Measurements from ENCODE around the gene CPNE2. TPM values are rescaled to one million over a fixed set of nuclear protein-coding genes. Genes with fewer than 3 reads are reported as not detected.

Gene CPNE2
- total RNA-seq, 1 donor from 2014 or later: 3.4 TPM

DNA sequence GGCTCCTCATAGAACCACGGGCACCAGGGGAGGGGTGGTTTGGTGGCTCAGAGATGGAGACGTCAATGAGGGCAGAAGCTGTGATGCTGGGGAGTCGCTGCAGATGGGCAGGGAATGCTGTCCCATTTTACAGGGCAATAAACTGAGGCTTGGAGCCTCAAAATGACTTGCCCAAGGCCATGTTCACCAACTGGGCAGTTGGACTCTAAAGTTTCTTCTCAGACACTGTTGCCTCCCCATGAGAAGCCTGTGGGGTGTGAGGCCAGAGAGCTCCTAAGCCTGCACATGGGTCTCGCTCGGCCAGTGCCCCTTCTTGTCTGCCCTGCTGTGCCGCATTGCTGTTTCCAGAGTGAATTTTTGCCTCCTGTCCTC, 38.6 kb downstream of the CPNE2 start:
- Mint-ChIP-seq H3K27ac (ENCODE audit: unreplicated experiment) (no peak overlapping the region), H3K36me3 (ENCODE audit: unreplicated experiment) (no peaks in the 10 kb centered on the region), H3K27me3 (ENCODE audit: unreplicated experiment) (peaks cover 5% of the 10 kb centered on the region), H3K4me1 (ENCODE audit: low read depth, unreplicated experiment) (no peaks in the 10 kb centered on the region), H3K9me3 (ENCODE audit: unreplicated experiment) (peaks cover 4% of the 10 kb centered on the region), H3K4me3 (ENCODE audit: unreplicated experiment) (no peak overlapping the region)
- TF ChIP-seq, protein P1, sequence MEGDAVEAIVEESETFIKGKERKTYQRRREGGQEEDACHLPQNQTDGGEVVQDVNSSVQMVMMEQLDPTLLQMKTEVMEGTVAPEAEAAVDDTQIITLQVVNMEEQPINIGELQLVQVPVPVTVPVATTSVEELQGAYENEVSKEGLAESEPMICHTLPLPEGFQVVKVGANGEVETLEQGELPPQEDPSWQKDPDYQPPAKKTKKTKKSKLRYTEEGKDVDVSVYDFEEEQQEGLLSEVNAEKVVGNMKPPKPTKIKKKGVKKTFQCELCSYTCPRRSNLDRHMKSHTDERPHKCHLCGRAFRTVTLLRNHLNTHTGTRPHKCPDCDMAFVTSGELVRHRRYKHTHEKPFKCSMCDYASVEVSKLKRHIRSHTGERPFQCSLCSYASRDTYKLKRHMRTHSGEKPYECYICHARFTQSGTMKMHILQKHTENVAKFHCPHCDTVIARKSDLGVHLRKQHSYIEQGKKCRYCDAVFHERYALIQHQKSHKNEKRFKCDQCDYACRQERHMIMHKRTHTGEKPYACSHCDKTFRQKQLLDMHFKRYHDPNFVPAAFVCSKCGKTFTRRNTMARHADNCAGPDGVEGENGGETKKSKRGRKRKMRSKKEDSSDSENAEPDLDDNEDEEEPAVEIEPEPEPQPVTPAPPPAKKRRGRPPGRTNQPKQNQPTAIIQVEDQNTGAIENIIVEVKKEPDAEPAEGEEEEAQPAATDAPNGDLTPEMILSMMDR (IDR thresholded peaks at IDR 0.05; ENCODE audit: partially characterized antibody, unreplicated experiment): no peak
- no peak for DNase-seq

DNA sequence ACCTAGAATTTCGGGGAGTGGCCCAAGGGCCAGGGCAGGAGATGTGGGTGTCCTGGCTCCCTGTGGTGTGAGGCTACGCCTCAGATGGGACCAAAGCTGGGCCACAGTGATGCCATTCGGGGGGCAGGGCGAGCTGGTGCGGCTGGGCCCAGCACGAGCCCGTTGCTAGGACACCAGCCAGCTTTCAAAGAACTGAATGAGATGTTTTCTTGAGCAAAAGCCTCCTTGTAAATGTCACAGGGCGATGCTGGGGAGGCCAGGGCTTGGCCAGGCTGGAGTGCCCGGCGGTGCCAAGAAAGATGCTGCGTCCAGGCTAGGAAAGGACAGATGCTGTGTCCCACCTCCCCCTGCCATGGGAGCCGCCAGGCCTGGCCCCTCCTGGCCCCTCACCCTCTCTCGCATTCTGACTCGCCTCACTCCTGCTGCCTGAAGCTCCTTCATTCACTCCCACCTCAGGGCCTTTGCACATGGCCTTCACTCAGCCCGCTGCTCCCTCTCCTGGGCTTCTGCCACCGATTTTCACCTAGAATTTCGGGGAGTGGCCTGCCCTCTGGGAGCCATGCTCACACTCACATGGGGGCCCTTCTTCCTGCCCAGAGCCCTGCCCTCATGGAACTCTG, 39.1 kb downstream of the CPNE2 start:
- H3K4me1 Mint-ChIP-seq (ENCODE audit: low read depth, unreplicated experiment): no peaks in the 10 kb centered on the region
- no peak for DNase-seq
- TF ChIP-seq, protein P1 (IDR thresholded peaks at IDR 0.05; ENCODE audit: partially characterized antibody, unreplicated experiment): no peak
- H3K9me3 Mint-ChIP-seq (ENCODE audit: unreplicated experiment): peaks cover 2% of the 10 kb centered on the region
- H3K27ac Mint-ChIP-seq (ENCODE audit: unreplicated experiment): no peak overlapping the region
- H3K36me3 Mint-ChIP-seq (ENCODE audit: unreplicated experiment): no peaks in the 10 kb centered on the region
- no peak overlapping the region for H3K4me3 Mint-ChIP-seq (ENCODE audit: unreplicated experiment)
- H3K27me3 Mint-ChIP-seq (ENCODE audit: unreplicated experiment): peaks cover 5% of the 10 kb centered on the region

- DNase-seq: no peak
- H3K9me3 Mint-ChIP-seq (ENCODE audit: unreplicated experiment): no peaks in the 10 kb centered on the region
- TF ChIP-seq, protein P1 (IDR thresholded peaks at IDR 0.05; ENCODE audit: partially characterized antibody, unreplicated experiment): no peak
- no peaks in the 10 kb centered on the region for H3K4me1 Mint-ChIP-seq (ENCODE audit: low read depth, unreplicated experiment)
- no peak overlapping the region for H3K4me3 Mint-ChIP-seq (ENCODE audit: unreplicated experiment)
- H3K27ac Mint-ChIP-seq (ENCODE audit: unreplicated experiment): no peak overlapping the region
- H3K27me3 Mint-ChIP-seq (ENCODE audit: unreplicated experiment): peaks cover 5% of the 10 kb centered on the region
- no peaks in the 10 kb centered on the region for H3K36me3 Mint-ChIP-seq (ENCODE audit: unreplicated experiment)
Measured at GRCh38 chr16:57132470-57132869, 40.1 kb downstream of the CPNE2 start.

- Mint-ChIP-seq H3K4me1 (ENCODE audit: low read depth, unreplicated experiment) (no peaks in the 10 kb centered on the region), H3K9me3 (ENCODE audit: unreplicated experiment) (no peaks in the 10 kb centered on the region), H3K36me3 (ENCODE audit: unreplicated experiment) (no peaks in the 10 kb centered on the region), H3K27ac (ENCODE audit: unreplicated experiment) (no peak overlapping the region), H3K4me3 (ENCODE audit: unreplicated experiment) (no peak overlapping the region), H3K27me3 (ENCODE audit: unreplicated experiment) (peaks cover 5% of the 10 kb centered on the region)
- TF ChIP-seq, protein P1 (IDR thresholded peaks at IDR 0.05; ENCODE audit: partially characterized antibody, unreplicated experiment): no peak
- no peak for DNase-seq
Measured at GRCh38 chr16:57133031-57133430, 40.6 kb downstream of the CPNE2 start.

DNA sequence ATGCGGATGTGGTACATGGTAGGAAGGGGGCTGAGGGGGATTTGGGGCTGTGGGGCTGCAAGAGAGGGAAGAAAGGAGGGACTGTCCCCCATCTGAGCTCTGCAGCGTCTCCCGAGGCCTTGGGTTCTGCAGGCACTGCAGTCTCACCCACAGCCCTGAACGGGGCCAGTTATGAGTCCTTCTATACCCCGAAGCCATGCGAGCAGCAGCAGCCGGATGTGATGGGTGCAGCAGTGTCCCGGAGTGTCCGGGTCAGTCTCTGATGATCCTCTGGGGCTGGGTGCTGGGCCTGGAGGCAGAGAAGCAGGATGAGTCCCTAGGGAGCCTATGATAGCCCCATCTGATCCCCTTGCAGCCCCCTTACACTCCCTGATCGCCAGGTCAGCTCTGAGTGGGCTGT, 41.5 kb downstream of the CPNE2 start:
- H3K36me3 Mint-ChIP-seq (ENCODE audit: unreplicated experiment): no peaks in the 10 kb centered on the region
- no peak for DNase-seq
- H3K9me3 Mint-ChIP-seq (ENCODE audit: unreplicated experiment): peaks cover under 1% of the 10 kb centered on the region
- TF ChIP-seq, protein P1 (IDR thresholded peaks at IDR 0.05; ENCODE audit: partially characterized antibody, unreplicated experiment): no peak
- no peaks in the 10 kb centered on the region for H3K4me1 Mint-ChIP-seq (ENCODE audit: low read depth, unreplicated experiment)
- peaks cover 7% of the 10 kb centered on the region for H3K27me3 Mint-ChIP-seq (ENCODE audit: unreplicated experiment)
- no peak overlapping the region for H3K27ac Mint-ChIP-seq (ENCODE audit: unreplicated experiment)
- H3K4me3 Mint-ChIP-seq (ENCODE audit: unreplicated experiment): no peak overlapping the region
